Neural progenitor cell (in vitro differentiated cells): ENCODE measurements around the gene RAB15. TPM values are rescaled to one million over a fixed set of nuclear protein-coding genes. Genes with fewer than 3 reads are reported as not detected.

Source experiments
- DNase-seq: peaks from one replicate; pipeline ENCODE4 v3.0.0-alpha.2; 2016; ENCODE audit warnings: low spot score
- H2AFZ ChIP-seq: fragments of 200-600 bp; sonication (generic); replicated peaks from 2 replicates; pipeline ENCODE4 v1.6.1; 2016; ENCODE audit warnings: antibody characterized with exemption
- H3F3A ChIP-seq: fragments of 200-600 bp; sonication (generic); 2 replicates; pipeline ENCODE4 v1.6.1; 2016; ENCODE audit warnings: antibody characterized with exemption, low read depth
- H3K27ac ChIP-seq: fragments of 200-600 bp; sonication (generic); 2 replicates; pipeline ENCODE4 v1.5.1; 2016; ENCODE audit warnings: mild to moderate bottlenecking
- H3K27me3 ChIP-seq: fragments of 200-600 bp; sonication (generic); 2 replicates; pipeline ENCODE4 v1.6.1; 2016; ENCODE audit warnings: mild to moderate bottlenecking, moderate library complexity
- H3K36me3 ChIP-seq: fragments of 200-600 bp; sonication (generic); 2 replicates; pipeline ENCODE4 v1.5.1; 2016
- H3K4me1 ChIP-seq: fragments of 200-600 bp; sonication (generic); 2 replicates; pipeline ENCODE4 v1.6.1; 2016; ENCODE audit warnings: mixed run types
- H3K4me2 ChIP-seq: fragments of 200-600 bp; sonication (generic); 2 replicates; pipeline ENCODE4 v1.6.1; 2016
- H3K4me3 ChIP-seq: fragments of 200-600 bp; sonication (generic); 2 replicates; pipeline ENCODE4 v1.5.1; 2016
- H3K79me2 ChIP-seq: fragments of 200-600 bp; sonication (generic); 2 replicates; pipeline ENCODE4 v1.6.1; 2016; ENCODE audit warnings: low read depth
- H3K9ac ChIP-seq: fragments of 200-600 bp; sonication (generic); 2 replicates; pipeline ENCODE4 v1.6.1; 2016
- H3K9me3 ChIP-seq: fragments of 200-600 bp; sonication (generic); 2 replicates; pipeline ENCODE4 v1.5.1; 2016; ENCODE audit warnings: low read depth
- H4K20me1 ChIP-seq: fragments of 200-600 bp; sonication (generic); 2 replicates; pipeline ENCODE4 v1.6.1; 2016; ENCODE audit warnings: low read depth
- H3K27ac Mint-ChIP-seq: 3 replicates; pipeline ENCODE4 v1.8.0; 2021; ENCODE audit warnings: mixed read lengths
- H3K27me3 Mint-ChIP-seq: 2 replicates; pipeline ENCODE4 v1.8.0; 2022; ENCODE audit warnings: low read depth, mild to moderate bottlenecking, inconsistent platforms, moderate library complexity, mixed read lengths; ENCODE audit not compliant: insufficient read depth
- H3K36me3 Mint-ChIP-seq: 3 replicates; pipeline ENCODE4 v1.8.0; 2021; ENCODE audit warnings: mixed read lengths
- H3K4me1 Mint-ChIP-seq: 3 replicates; pipeline ENCODE4 v1.8.0; 2021; ENCODE audit warnings: mixed read lengths
- H3K4me3 Mint-ChIP-seq: 3 replicates; pipeline ENCODE4 v1.8.0; 2021; ENCODE audit warnings: mild to moderate bottlenecking, moderate library complexity, mixed read lengths
- H3K9me3 Mint-ChIP-seq: 3 replicates; pipeline ENCODE4 v1.8.0; 2020; ENCODE audit warnings: mixed read lengths
- CTCF ChIP-seq: fragments of 200-600 bp; sonication (generic); IDR thresholded peaks from 2 replicates; pipeline ENCODE4 v1.5.1; 2017; ENCODE audit warnings: antibody characterized with exemption, mild to moderate bottlenecking
- EZH2 ChIP-seq: fragments of 200-600 bp; sonication (generic); IDR thresholded peaks from 2 replicates; pipeline ENCODE4 v1.6.1; 2017; ENCODE audit warnings: antibody characterized with exemption, mild to moderate bottlenecking, moderate library complexity
- EZH2phosphoT487 ChIP-seq: fragments of 200-600 bp; sonication (generic); IDR thresholded peaks from 2 replicates; pipeline ENCODE4 v1.6.1; 2017; ENCODE audit warnings: antibody characterized with exemption
- total RNA-seq: library from RNA; depleted of rRNA; stranded (reverse); fragments of >200 nt; gene quantifications from 2 replicates; pipeline ENCODE4 v1.2.3, GENCODE V29; 2015; ENCODE audit warnings: low replicate concordance

The RAB15 gene
- total RNA-seq, 1 donor from 2014 or later = 12.2 TPM

GRCh38 chr14:65002586-65003210, 30.6 kb upstream of the RAB15 start:
- Histone ChIP-seq H3K4me1 (peaks cover 6% of the 10 kb centered on the region), H3K9ac (no peak overlapping the region), H3K27ac (no peak overlapping the region), H4K20me1 (no peaks in the 10 kb centered on the region), H3K9me3 (no peaks in the 10 kb centered on the region), H3K79me2 (peaks cover 19% of the 10 kb centered on the region), H3K4me3 (no peak overlapping the region), H3K4me2 (no peak overlapping the region), H3K36me3 (no peaks in the 10 kb centered on the region), H2AFZ (no peak overlapping the region), H3F3A (no peaks in the 10 kb centered on the region), H3K27me3 (no peaks in the 10 kb centered on the region)
- no peaks in the 10 kb centered on the region for H3K27me3 Mint-ChIP-seq
- no peak overlapping the region for H3K4me3 Mint-ChIP-seq
- no peak overlapping the region for H3K27ac Mint-ChIP-seq
- peaks cover 9% of the 10 kb centered on the region for H3K4me1 Mint-ChIP-seq
- H3K9me3 Mint-ChIP-seq = no peaks in the 10 kb centered on the region
- peaks cover 2% of the 10 kb centered on the region for H3K36me3 Mint-ChIP-seq
- TF ChIP-seq EZH2 (no peak), EZH2phosphoT487 (no peak), CTCF (no peak)
- DNase-seq = no peak

GRCh38 chr14:65001723-65002122, 29.6 kb upstream of the RAB15 start:
- DNase-seq = no peak
- Mint-ChIP-seq H3K4me1 (peaks cover 16% of the 10 kb centered on the region), H3K36me3 (peaks cover 2% of the 10 kb centered on the region), H3K9me3 (no peaks in the 10 kb centered on the region), H3K4me3 (no peak overlapping the region), H3K27me3 (no peaks in the 10 kb centered on the region), H3K27ac (no peak overlapping the region)
- Histone ChIP-seq H2AFZ (no peak overlapping the region), H3K4me2 (no peak overlapping the region), H3K79me2 (peaks cover 21% of the 10 kb centered on the region), H3K4me1 (peaks cover 15% of the 10 kb centered on the region), H4K20me1 (no peaks in the 10 kb centered on the region), H3K9ac (no peak overlapping the region), H3K27me3 (no peaks in the 10 kb centered on the region), H3K4me3 (no peak overlapping the region), H3K36me3 (no peaks in the 10 kb centered on the region), H3F3A (peaks cover 3% of the 10 kb centered on the region), H3K9me3 (no peaks in the 10 kb centered on the region), H3K27ac (no peak overlapping the region)
- TF ChIP-seq EZH2 (no peak), CTCF (no peak), EZH2phosphoT487 (no peak)

GRCh38 chr14:65000898-65001591, 28.9 kb upstream of the RAB15 start:
- H3K4me1 Mint-ChIP-seq = peaks cover 10% of the 10 kb centered on the region
- no peak overlapping the region for H3K27ac Mint-ChIP-seq
- no peak overlapping the region for H3K4me3 Mint-ChIP-seq
- no peaks in the 10 kb centered on the region for H3K9me3 ChIP-seq
- H4K20me1 ChIP-seq = no peaks in the 10 kb centered on the region
- no peak overlapping the region for H3K4me3 ChIP-seq
- no peaks in the 10 kb centered on the region for H3K27me3 Mint-ChIP-seq
- H2AFZ ChIP-seq = no peak overlapping the region
- DNase-seq = no peak
- no peak overlapping the region for H3K27ac ChIP-seq
- no peaks in the 10 kb centered on the region for H3K9me3 Mint-ChIP-seq
- peaks cover 21% of the 10 kb centered on the region for H3K79me2 ChIP-seq
- no peaks in the 10 kb centered on the region for H3K27me3 ChIP-seq
- TF ChIP-seq EZH2 (no peak), EZH2phosphoT487 (no peak), CTCF (no peak)
- no peaks in the 10 kb centered on the region for H3K36me3 ChIP-seq
- peaks cover 2% of the 10 kb centered on the region for H3K36me3 Mint-ChIP-seq
- peaks cover 15% of the 10 kb centered on the region for H3K4me1 ChIP-seq
- H3K9ac ChIP-seq = no peak overlapping the region
- H3F3A ChIP-seq = peaks cover 3% of the 10 kb centered on the region
- no peak overlapping the region for H3K4me2 ChIP-seq
